ENCODE results near the gene RAB27B. TPM values are rescaled to one million over a fixed set of nuclear protein-coding genes. Genes with fewer than 3 reads are reported as not detected.

Gene RAB27B
- total and polyA plus RNA-seq, 2 of the 8 experiments (the other 6 are each of a cell fraction or from before 2014, with no cell fraction given), result 0.05 to 0.60 TPM

DNA sequence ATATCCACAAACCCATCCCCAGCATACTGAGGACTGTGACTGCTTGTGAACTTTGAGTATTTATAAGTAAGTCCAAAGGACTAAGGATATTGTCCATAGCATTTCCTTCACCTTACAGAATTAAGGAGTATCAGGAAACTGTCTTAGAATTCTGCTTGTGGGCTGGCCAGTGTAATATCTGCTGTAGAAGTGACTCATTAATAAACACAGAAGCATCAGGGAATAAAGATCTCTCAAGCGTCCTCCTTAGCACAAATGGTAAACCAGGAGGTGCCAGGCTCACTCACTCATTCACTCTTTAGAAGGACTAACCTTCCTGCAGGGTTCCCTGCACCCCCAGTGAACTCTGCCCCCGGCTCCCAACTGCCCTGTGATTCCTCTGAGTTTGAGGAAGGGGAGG lies 100.0 kb downstream of the RAB27B start:
- H2BK12ac ChIP-seq (ENCODE audit: low read depth, low read length), result no peak overlapping the region
- no peak overlapping the region for H3K14ac ChIP-seq (ENCODE audit: insufficient read length)
- no peak overlapping the region for H3K56ac ChIP-seq (replicated peaks; ENCODE audit: insufficient read length, low read depth, low read length)
- H2AFZ ChIP-seq (ENCODE audit: low read length), result no peak overlapping the region
- no peaks in the 10 kb centered on the region for H3K9me3 ChIP-seq (ENCODE audit: insufficient read depth in 2 of 2, low read depth in 1 of 2, low read length in 1 of 2)
- H4K91ac ChIP-seq (replicated peaks; ENCODE audit: insufficient read length, low read length), result no peak overlapping the region
- no peak overlapping the region for H3K4ac ChIP-seq (replicated peaks; ENCODE audit: insufficient read length, low read depth, low read length)
- no peak for FAIRE-seq
- no peak overlapping the region for H2BK120ac ChIP-seq (replicated peaks; ENCODE audit: low read depth, low read length)
- no peak overlapping the region for H3K9ac ChIP-seq (replicated peaks in 1 of 4; ENCODE audit: extremely low read depth in 1 of 4, low read depth in 3 of 4, low read length in 3 of 4)
- DNase-seq (ENCODE audit: low read depth in 1 of 2, low spot score in 2 of 2), result no peak
- H3K4me2 ChIP-seq (ENCODE audit: insufficient read depth in 1 of 2, low read depth in 2 of 2, low read length in 2 of 2), result no peak overlapping the region
- H3K4me3 ChIP-seq (ENCODE audit: extremely low read depth in 1 of 4, insufficient read depth in 2 of 4, low read depth in 3 of 4, low read length in 4 of 4), result no peak overlapping the region
- H3K4me1 ChIP-seq (replicated peaks in 1 of 4; ENCODE audit: control insufficient read depth in 3 of 4, insufficient read depth in 4 of 4, low read length in 3 of 4), result no peaks in the 10 kb centered on the region
- H3K36me3 ChIP-seq (ENCODE audit: control insufficient read depth in 2 of 4, insufficient read depth in 4 of 4, low read length in 3 of 4), result no peaks in the 10 kb centered on the region
- ChIA-PET POLR2A (ENCODE audit: partially characterized antibody) (no interaction called here), CTCF (ENCODE audit: partially characterized antibody) (interaction anchor here (0.5 kb wide), 1 partner anchor 255 kb away, joined by 3 read pairs; no protein-coding TSS in a partner anchor)
- TF ChIP-seq RAD21 (IDR thresholded peaks at IDR 0.05 in 1 of 2, conservative IDR thresholded peaks at IDR 0.05 in 1 of 2; ENCODE audit: low read depth in 2 of 2, low read length in 2 of 2) (no peak), KDM1A (IDR thresholded peaks at IDR 0.05; ENCODE audit: borderline replicate concordance, low read length) (no peak), NRF1 (IDR thresholded peaks at IDR 0.05; ENCODE audit: low read depth, low read length) (no peak), SP4 (IDR thresholded peaks at IDR 0.05; ENCODE audit: low read length) (no peak), POLR2AphosphoS5 (IDR thresholded peaks at IDR 0.05; ENCODE audit: low read depth, low read length) (no peak), RXRA (IDR thresholded peaks at IDR 0.05; ENCODE audit: insufficient read depth, low read depth, low read length) (no peak), BCL11A (IDR thresholded peaks at IDR 0.05; ENCODE audit: low read depth in 2 of 2, low read length in 2 of 2) (no peak), MAFK (IDR thresholded peaks at IDR 0.05; ENCODE audit: low read depth, low read length) (no peak), CHD2 (IDR thresholded peaks at IDR 0.05; ENCODE audit: low read length) (no peak), TBP (IDR thresholded peaks at IDR 0.05; ENCODE audit: low read depth, low read length) (no peak)
- TF ChIP-seq, protein P1, sequence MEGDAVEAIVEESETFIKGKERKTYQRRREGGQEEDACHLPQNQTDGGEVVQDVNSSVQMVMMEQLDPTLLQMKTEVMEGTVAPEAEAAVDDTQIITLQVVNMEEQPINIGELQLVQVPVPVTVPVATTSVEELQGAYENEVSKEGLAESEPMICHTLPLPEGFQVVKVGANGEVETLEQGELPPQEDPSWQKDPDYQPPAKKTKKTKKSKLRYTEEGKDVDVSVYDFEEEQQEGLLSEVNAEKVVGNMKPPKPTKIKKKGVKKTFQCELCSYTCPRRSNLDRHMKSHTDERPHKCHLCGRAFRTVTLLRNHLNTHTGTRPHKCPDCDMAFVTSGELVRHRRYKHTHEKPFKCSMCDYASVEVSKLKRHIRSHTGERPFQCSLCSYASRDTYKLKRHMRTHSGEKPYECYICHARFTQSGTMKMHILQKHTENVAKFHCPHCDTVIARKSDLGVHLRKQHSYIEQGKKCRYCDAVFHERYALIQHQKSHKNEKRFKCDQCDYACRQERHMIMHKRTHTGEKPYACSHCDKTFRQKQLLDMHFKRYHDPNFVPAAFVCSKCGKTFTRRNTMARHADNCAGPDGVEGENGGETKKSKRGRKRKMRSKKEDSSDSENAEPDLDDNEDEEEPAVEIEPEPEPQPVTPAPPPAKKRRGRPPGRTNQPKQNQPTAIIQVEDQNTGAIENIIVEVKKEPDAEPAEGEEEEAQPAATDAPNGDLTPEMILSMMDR (IDR thresholded peaks at IDR 0.05; ENCODE audit: control extremely low read depth in 1 of 3, insufficient read depth in 1 of 3, low read depth in 1 of 3, low read length in 3 of 3), result no peak
- H2AK5ac ChIP-seq (ENCODE audit: low read depth, low read length), result no peak overlapping the region
- no peak overlapping the region for H3K23ac ChIP-seq (ENCODE audit: insufficient read length)
- H3K23me2 ChIP-seq (ENCODE audit: low read depth, low read length), result no peaks in the 10 kb centered on the region
- no peaks in the 10 kb centered on the region for H3K79me2 ChIP-seq (ENCODE audit: control insufficient read depth in 1 of 2, insufficient read depth in 2 of 2, low read length in 2 of 2)
- H4K20me1 ChIP-seq (replicated peaks in 1 of 2; ENCODE audit: control insufficient read depth in 1 of 2, insufficient read depth in 2 of 2, low read length in 2 of 2), result no peaks in the 10 kb centered on the region
- no peak overlapping the region for H3K18ac ChIP-seq (ENCODE audit: extremely low read depth, low read length)
- no peak overlapping the region for H3K27ac ChIP-seq (ENCODE audit: low read depth, low read length)
- no peak overlapping the region for H2BK5ac ChIP-seq (ENCODE audit: low read depth, low read length)
- H3K27me3 ChIP-seq (replicated peaks in 1 of 4; ENCODE audit: control insufficient read depth in 3 of 4, extremely low read depth in 1 of 4, insufficient read depth in 3 of 4, low read length in 3 of 4), result no peaks in the 10 kb centered on the region
- H4K5ac ChIP-seq (ENCODE audit: insufficient read length, low read depth, low read length), result no peak overlapping the region
- no peak overlapping the region for H2BK15ac ChIP-seq (ENCODE audit: low read length)
- H3K79me1 ChIP-seq (ENCODE audit: low read depth, low read length), result no peaks in the 10 kb centered on the region
- H2BK20ac ChIP-seq (ENCODE audit: low read length), result no peak overlapping the region
- no peak overlapping the region for H4K8ac ChIP-seq (ENCODE audit: extremely low read depth, insufficient read depth, low read length)
- 85% methylated on average over 2 of the region's 2 CpGs; no CpG with 5 or more reads in 1 of the 2 experiments for WGBS, 2 experiments (ENCODE audit: extremely low coverage in 1 of 2, insufficient coverage in 1 of 2, insufficient read length in 1 of 2, insufficient replicate concordance in 2 of 2, low coverage in 1 of 2, low lambda C conversion rate in 2 of 2, missing lambda C conversion rate in 1 of 2)
